Right lobe of liver (tissue), 4 donors: ENCODE measurements around the gene GNB1.

Experiments
- CTCF ChIP-seq, 4 donors: fragments of 200-600 bp in 3 of 4; fragments of 450-650 bp in 1 of 4; IDR thresholded peaks; one replicate each; pipeline versions ENCODE4 v1.5.1 to v1.8.0; 2016 to 2022; ENCODE audit warnings: antibody characterized with exemption in 4 of 4, mild to moderate bottlenecking in 2 of 4
- POLR2A ChIP-seq: fragments of 450-650 bp; IDR thresholded peaks from one replicate; pipeline ENCODE4 v1.6.1; 2017; ENCODE audit warnings: antibody characterized with exemption, mild to moderate bottlenecking
- donor health status: DM: no; HTN: no; CAD: no.
- donor health status: DM: no; HTN: no; CAD: no.
- donor health status: DM: no; HTN: yes; CAD: no.

- TF ChIP-seq CTCF (IDR thresholded peaks at IDR 0.05): peak; percentile 89 to 93 (median 93)
- no peak for TF ChIP-seq POLR2A
Measured at GRCh38 chr1:1906185-1907097, 15.6 kb upstream of the GNB1 start.
